SK-N-SH (cell line): Measurements from ENCODE around the gene GPR137. TPM values are rescaled to one million over a fixed set of nuclear protein-coding genes. Genes with fewer than 3 reads are reported as not detected.

Experiments
- CTCF ChIA-PET: fragments of 300-600, 350-600 bp; formaldehyde crosslinking; extraction: SDS; loops from one replicate; lab custom pipeline; 2021; lab: Yijun Ruan, JAX
- POLR2A ChIA-PET: fragments of 350-600 bp; sonication (Branson Sonifier 250); formaldehyde crosslinking; extraction: SDS; loops from one replicate; lab custom pipeline; 2020; ENCODE audit warnings: antibody characterized with exemption, inconsistent platforms; lab: Yijun Ruan, JAX
- DNase-seq: peaks from one replicate; pipeline ENCODE4 v3.0.0; 2012
- H2AFZ ChIP-seq: fragments of 200-600 bp; sonication (generic); 2 replicates; pipeline ENCODE4 v1.8.1; 2016; ENCODE audit warnings: antibody characterized with exemption, mild to moderate bottlenecking, low read depth
- H3F3A ChIP-seq: fragments of 200-600 bp; sonication (generic); replicated peaks from 2 replicates; pipeline ENCODE3; 2016; ENCODE audit warnings: antibody characterized with exemption, mild to moderate bottlenecking; ENCODE audit not compliant: insufficient read depth
- H3K27ac ChIP-seq, 2 experiments: fragments of 200-500 bp in 1 of 2; fragments of 200-600 bp in 1 of 2; sonication (Bioruptor generic) in 1 of 2; sonication (generic), shearing (Covaris generic) in 1 of 2; 2 replicates each; pipeline versions ENCODE4 v1.5.1 to v1.6.1; 2014 to 2016; ENCODE audit warnings: low read depth in 2 of 2, inconsistent platforms in 1 of 2, low read length in 1 of 2, mild to moderate bottlenecking in 1 of 2, mixed read lengths in 1 of 2
- H3K27me3 ChIP-seq: fragments of 200-600 bp; sonication (generic), shearing (Covaris generic); 2 replicates; pipeline ENCODE4 v1.6.1; 2016; ENCODE audit warnings: mixed run types; ENCODE audit not compliant: insufficient read depth
- H3K36me3 ChIP-seq, 2 experiments: fragments of 200-500 bp in 1 of 2; fragments of 200-600 bp in 1 of 2; sonication (Bioruptor generic) in 1 of 2; sonication (generic) in 1 of 2; replicated peaks in 1 of 2; 2 replicates each; pipeline versions ENCODE3 to v1.5.1; 2014 to 2016; ENCODE audit warnings: low read length in 1 of 2, mild to moderate bottlenecking in 1 of 2; ENCODE audit not compliant: insufficient read depth in 2 of 2, control insufficient read depth in 1 of 2
- H3K4me1 ChIP-seq, 2 experiments: fragments of 200-500 bp in 1 of 2; fragments of 200-600 bp in 1 of 2; sonication (Bioruptor generic) in 1 of 2; sonication (generic), shearing (Covaris generic) in 1 of 2; 2 replicates each; pipeline versions ENCODE4 v1.5.1 to v1.6.1; 2014 to 2016; ENCODE audit warnings: low read depth in 1 of 2, low read length in 1 of 2, mixed run types in 1 of 2; ENCODE audit not compliant: insufficient read depth in 2 of 2, control insufficient read depth in 1 of 2
- H3K4me2 ChIP-seq: fragments of 200-600 bp; sonication (generic), shearing (Covaris generic); 2 replicates; pipeline ENCODE4 v1.6.1; 2017; ENCODE audit warnings: mixed run types
- H3K4me3 ChIP-seq, 2 experiments: fragments of 200-500 bp in 1 of 2; fragments of 200-600 bp in 1 of 2; sonication (Bioruptor generic) in 1 of 2; sonication (generic), shearing (Covaris generic) in 1 of 2; 2 replicates each; pipeline versions ENCODE4 v1.5.1 to v1.8.1; 2014 to 2016; ENCODE audit warnings: low read depth in 2 of 2, inconsistent platforms in 1 of 2, low read length in 1 of 2, mild to moderate bottlenecking in 1 of 2, mixed read lengths in 1 of 2, moderate library complexity in 1 of 2
- H3K79me2 ChIP-seq: fragments of 200-600 bp; sonication (generic); 2 replicates; pipeline ENCODE4 v1.8.1; 2017; ENCODE audit warnings: mild to moderate bottlenecking; ENCODE audit not compliant: insufficient read depth
- H3K9ac ChIP-seq: fragments of 200-600 bp; sonication (generic); 2 replicates; pipeline ENCODE4 v1.6.1; 2017; ENCODE audit warnings: mixed run types
- H3K9me2 ChIP-seq: fragments of 200-600 bp; sonication (generic); 2 replicates; pipeline ENCODE4 v1.6.1; 2017; ENCODE audit warnings: mixed run types
- H3K9me3 ChIP-seq: fragments of 200-600 bp; sonication (generic); 2 replicates; pipeline ENCODE4 v1.6.1; 2017; ENCODE audit warnings: mixed run types, mild to moderate bottlenecking, moderate library complexity
- H4K20me1 ChIP-seq: fragments of 200-600 bp; sonication (generic); 2 replicates; pipeline ENCODE4 v1.6.1; 2017; ENCODE audit warnings: mild to moderate bottlenecking, mixed run types; ENCODE audit not compliant: insufficient read depth
- EP300 ChIP-seq, 2 experiments: IDR thresholded peaks; 2 replicates each; pipeline versions ENCODE4 v1.4.0 to v1.6.1; 2012; ENCODE audit warnings: borderline replicate concordance in 1 of 2, low read depth in 1 of 2, low read length in 1 of 2
- EZH2phosphoT487 ChIP-seq: fragments of 200-600 bp; sonication (generic); IDR thresholded peaks from 2 replicates; pipeline ENCODE4 v1.6.1; 2017; ENCODE audit warnings: low read depth, mixed run types, mild to moderate bottlenecking, antibody characterized with exemption, moderate library complexity, borderline replicate concordance
- FOSL2 ChIP-seq: IDR thresholded peaks from 2 replicates; pipeline ENCODE4 v1.4.0; 2012; ENCODE audit warnings: low read depth, mild to moderate bottlenecking, moderate library complexity, borderline replicate concordance
- FOXM1 ChIP-seq: IDR thresholded peaks from 2 replicates; pipeline ENCODE4 v1.4.0; 2012; ENCODE audit warnings: low read depth, mild to moderate bottlenecking
- GABPA ChIP-seq: IDR thresholded peaks from 2 replicates; pipeline ENCODE4 v1.4.0; 2012; ENCODE audit warnings: low read depth, mild to moderate bottlenecking
- IRF3 ChIP-seq: fragments of 150-350 bp; IDR thresholded peaks from 2 replicates; pipeline ENCODE4 v1.6.1; 2016; ENCODE audit warnings: mild to moderate bottlenecking, low read depth, low read length
- MXI1 ChIP-seq: IDR thresholded peaks from 2 replicates; pipeline ENCODE4 v1.6.1; 2012; ENCODE audit warnings: mild to moderate bottlenecking, low read depth, low read length, improper control_type of control experiment
- NFIC ChIP-seq: IDR thresholded peaks from 2 replicates; pipeline ENCODE4 v1.4.0; 2012; ENCODE audit warnings: borderline replicate concordance
- NRF1 ChIP-seq: IDR thresholded peaks from 2 replicates; pipeline ENCODE4 v1.6.1; 2012; ENCODE audit warnings: low read depth, mild to moderate bottlenecking, low read length
- POLR2AphosphoS5 ChIP-seq: IDR thresholded peaks from 2 replicates; pipeline ENCODE4 v1.6.1; 2012; ENCODE audit warnings: low read depth, low read length
- RAD21 ChIP-seq: IDR thresholded peaks from 2 replicates; pipeline ENCODE4 v1.6.1; 2012; ENCODE audit warnings: mild to moderate bottlenecking, low read length
- RFX5 ChIP-seq: IDR thresholded peaks from 2 replicates; pipeline ENCODE4 v1.6.1; 2012; ENCODE audit warnings: mild to moderate bottlenecking, improper control_type of control experiment, low read length
- RXRA ChIP-seq: IDR thresholded peaks from 2 replicates; pipeline ENCODE4 v1.4.0; 2012; ENCODE audit warnings: low read depth, mild to moderate bottlenecking, borderline replicate concordance
- SMC3 ChIP-seq: IDR thresholded peaks from 2 replicates; pipeline ENCODE4 v1.6.1; 2012; ENCODE audit warnings: low read depth, low read length, improper control_type of control experiment
- TEAD4 ChIP-seq: IDR thresholded peaks from 2 replicates; pipeline ENCODE4 v1.4.0; 2012; ENCODE audit warnings: mild to moderate bottlenecking, borderline replicate concordance; ENCODE audit not compliant: insufficient read depth
- USF1 ChIP-seq: IDR thresholded peaks from 2 replicates; pipeline ENCODE4 v1.4.0; 2012; ENCODE audit warnings: low read depth, borderline replicate concordance
- USF2 ChIP-seq: fragments of 150-350 bp; IDR thresholded peaks from 2 replicates; pipeline ENCODE4 v1.6.1; 2017; ENCODE audit warnings: antibody characterized with exemption, low read length, low read depth, borderline replicate concordance
- ZBTB33 ChIP-seq: IDR thresholded peaks from 2 replicates; pipeline ENCODE4 v1.4.0; 2012; ENCODE audit warnings: low read depth, borderline replicate concordance
- WGBS: methylation state at CpG from one replicate; pipeline ENCODE4 v1.1.6; 2017; ENCODE audit warnings: low lambda C conversion rate; 5-methylcytosine and 5-hydroxymethylcytosine counted together
- polyA plus RNA-seq, 3 experiments: library from polyadenylated mRNA; depleted of rRNA; stranded (reverse); fragments of >200 nt; gene quantifications; 2 replicates each; pipeline ENCODE4 v1.2.3, GENCODE V29; 2012

Gene GPR137
- polyA plus RNA-seq, 1 of the 3 experiments (the other 2 are of a cell fraction) = 29.9 TPM

GRCh38 chr11:64238999-64239398 lies 46.6 kb upstream of the GPR137 start:
- peaks cover 14 to 33% of the 10 kb centered on the region in 2 experiments; a peak in 2 of 4 replicates for H3K4me1 ChIP-seq
- H3F3A ChIP-seq = peaks cover 28% of the 10 kb centered on the region
- H3K79me2 ChIP-seq = peaks cover 35% of the 10 kb centered on the region
- no peaks in the 10 kb centered on the region for H4K20me1 ChIP-seq
- no peak overlapping the region for H3K9ac ChIP-seq
- no peaks in the 10 kb centered on the region for H3K9me3 ChIP-seq
- H3K36me3 ChIP-seq = peaks cover 7 to 25% of the 10 kb centered on the region in 2 experiments
- CTCF ChIA-PET = interaction anchor here (1.0 to 1.5 kb wide), 3 partner anchors 15 to 65 kb away, joined by 3 to 4 read pairs (median 4); no protein-coding TSS in a partner anchor
- TF ChIP-seq TEAD4 (no peak), USF1 (no peak), POLR2AphosphoS5 (no peak), EZH2phosphoT487 (no peak), RFX5 (no peak), MXI1 (no peak), NFIC (no peak), IRF3 (no peak), NRF1 (no peak), GABPA (no peak), ZBTB33 (no peak), FOSL2 (no peak), FOXM1 (no peak), RAD21 (no peak), EP300 (IDR thresholded peaks at IDR 0.05; ENCODE audit: borderline replicate concordance in 1 of 2, low read depth in 1 of 2, low read length in 1 of 2) (no peak), USF2 (no peak), SMC3 (no peak), RXRA (no peak)
- POLR2A ChIA-PET = interaction anchor here (0.7 to 2.2 kb wide), 2 partner anchors 13 to 27 kb away, joined by 3 to 5 read pairs; partner anchors contain the start of genes NUDT22 and TRPT1
- no peak overlapping the region for H3K4me2 ChIP-seq
- H3K27me3 ChIP-seq = no peaks in the 10 kb centered on the region
- H3K27ac ChIP-seq = no peak overlapping the region
- DNase-seq = no peak
- no peaks in the 10 kb centered on the region for H3K9me2 ChIP-seq
- H3K4me3 ChIP-seq = no peak overlapping the region
- WGBS = 96% methylated on average over 5 of the region's 5 CpGs
- H2AFZ ChIP-seq = no peak overlapping the region
